IPS-11a (cell line): ENCODE measurements around the gene CPA3.

ENCODE experiments used
- H3K4me3 ChIP-seq: one replicate; pipeline ENCODE4 v1.5.1; 2013; ENCODE audit warnings: low read depth, low read length, control low read depth

CPA3 gene

DNA sequence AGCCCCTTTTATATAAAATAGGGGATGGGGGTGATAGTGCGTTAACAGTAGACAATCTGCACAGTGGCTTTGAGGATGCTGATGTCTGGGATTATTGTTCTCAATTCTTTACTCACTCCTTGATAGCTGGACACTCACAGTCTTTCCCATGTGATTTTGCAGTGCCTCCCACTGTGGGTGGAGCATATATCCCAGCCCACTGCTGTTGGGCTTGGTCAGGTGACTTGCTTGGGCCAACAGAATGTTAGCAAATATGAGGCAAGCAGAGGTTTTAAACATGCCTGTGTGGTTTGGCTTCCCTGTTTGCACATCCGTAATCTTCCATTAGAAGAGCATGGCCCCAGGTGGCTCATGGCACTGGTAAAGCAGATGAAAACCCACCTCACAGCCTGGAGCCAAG lies 46.5 kb downstream of the CPA3 start:
- H3K4me3 ChIP-seq: no peak overlapping the region

DNA sequence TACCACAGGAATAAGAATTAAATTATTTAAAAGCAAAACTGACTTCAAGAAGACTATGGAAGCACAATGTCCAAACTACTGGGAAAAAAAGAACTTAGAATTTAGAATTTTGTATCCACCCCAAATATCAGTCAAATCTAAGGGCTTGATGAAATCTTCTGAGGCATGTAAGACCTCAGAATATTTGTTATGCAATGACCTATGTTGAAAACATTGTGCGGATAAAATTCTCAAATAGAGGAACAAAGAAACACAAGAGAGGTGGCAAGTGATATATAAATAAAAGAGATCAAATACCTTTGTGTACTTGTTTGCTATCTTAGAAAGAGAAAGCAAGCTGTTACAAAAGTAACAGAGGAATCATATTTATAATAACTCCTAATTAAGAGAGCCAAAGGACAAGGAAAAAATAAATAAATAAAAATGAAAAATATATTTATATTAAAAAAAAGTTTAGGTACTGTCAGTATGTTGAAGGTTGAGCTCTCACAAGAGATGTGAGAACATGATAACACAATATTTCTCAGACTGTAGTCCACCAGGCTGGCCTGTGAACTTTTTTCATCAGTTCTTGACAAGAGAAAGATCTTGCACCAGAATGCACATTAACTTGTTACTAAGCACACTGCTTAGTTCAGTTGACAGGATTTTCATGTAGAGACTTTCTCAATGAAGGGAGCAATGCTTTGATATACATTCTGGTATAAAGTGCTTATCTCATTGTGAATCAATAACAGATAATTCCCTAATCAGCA lies 50.0 kb downstream of the CPA3 start:
- no peak overlapping the region for H3K4me3 ChIP-seq

DNA sequence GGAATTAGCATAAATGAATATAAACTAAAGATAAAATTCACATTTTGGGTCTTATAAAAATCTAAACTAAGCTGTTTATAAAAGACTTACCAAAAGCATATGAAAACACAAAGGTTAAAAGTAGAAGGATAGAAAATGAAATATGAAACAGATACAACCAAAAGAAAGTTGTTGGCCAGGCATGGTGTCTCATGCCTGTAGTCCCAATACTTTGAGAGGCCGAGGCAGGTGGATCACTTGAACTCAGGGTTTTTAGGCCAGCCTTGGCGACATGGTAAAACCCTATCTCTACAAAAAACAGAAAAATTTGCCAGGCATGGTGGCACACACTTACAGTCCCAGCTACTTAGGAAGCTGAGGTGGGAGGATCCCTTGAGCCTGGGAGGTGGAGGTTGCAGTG lies 51.0 kb downstream of the CPA3 start:
- no peak overlapping the region for H3K4me3 ChIP-seq

DNA sequence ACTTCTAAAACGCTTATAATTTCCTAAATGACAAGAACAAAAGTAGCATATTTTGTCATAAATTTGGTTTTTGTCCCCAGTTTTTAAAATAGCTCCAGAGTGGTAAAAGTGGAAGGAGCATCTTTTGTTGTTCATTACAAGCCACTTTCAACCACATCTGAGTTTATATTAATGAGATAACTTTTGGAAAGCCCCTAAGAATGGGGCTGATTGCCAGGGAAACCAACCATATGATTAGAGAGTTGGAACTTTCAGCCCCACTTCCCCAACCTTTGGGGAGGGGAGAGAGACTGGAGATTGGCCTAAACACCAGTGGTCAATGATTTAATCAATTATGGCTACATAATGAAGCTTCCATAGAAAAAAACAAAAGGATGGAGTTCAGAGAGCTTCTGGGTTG lies 57.4 kb downstream of the CPA3 start:
- no peak overlapping the region for H3K4me3 ChIP-seq

DNA sequence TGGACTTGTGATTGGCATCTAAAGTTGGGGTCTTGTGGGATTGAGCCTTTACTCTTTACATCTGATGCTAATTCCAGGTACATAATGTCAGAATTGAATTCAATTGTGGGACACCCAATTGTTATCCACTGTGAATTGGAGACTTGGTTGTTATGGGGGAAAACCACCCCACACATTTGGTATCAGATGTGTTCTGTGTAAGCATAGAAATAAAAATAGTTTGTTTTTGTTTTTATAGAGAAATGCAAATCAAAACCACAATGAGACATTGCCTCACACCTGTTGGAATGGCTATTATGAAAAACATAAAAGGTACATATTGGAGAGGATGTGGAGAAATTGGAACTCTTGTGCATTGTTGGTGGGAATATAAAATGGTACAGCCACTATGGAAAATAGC lies 58.5 kb downstream of the CPA3 start:
- no peak overlapping the region for H3K4me3 ChIP-seq

DNA sequence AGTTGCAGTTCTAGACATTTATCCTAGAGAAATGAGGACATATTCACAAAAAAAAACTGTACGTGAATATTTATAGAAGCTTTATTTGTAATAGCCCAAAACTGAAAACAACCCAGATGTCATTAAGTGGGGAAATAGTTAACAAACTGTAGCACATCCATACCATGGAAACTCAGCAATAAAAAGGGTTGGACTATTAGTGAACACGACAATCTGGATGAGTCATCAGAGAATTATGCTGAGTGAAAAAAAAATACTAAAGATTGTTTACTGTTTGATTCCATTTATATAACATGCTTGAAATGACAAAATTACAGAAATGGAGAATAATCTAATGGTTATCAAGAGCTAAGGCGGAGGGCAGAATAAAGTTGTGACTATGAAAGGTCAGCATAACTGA lies 59.5 kb downstream of the CPA3 start:
- H3K4me3 ChIP-seq: no peak overlapping the region

DNA sequence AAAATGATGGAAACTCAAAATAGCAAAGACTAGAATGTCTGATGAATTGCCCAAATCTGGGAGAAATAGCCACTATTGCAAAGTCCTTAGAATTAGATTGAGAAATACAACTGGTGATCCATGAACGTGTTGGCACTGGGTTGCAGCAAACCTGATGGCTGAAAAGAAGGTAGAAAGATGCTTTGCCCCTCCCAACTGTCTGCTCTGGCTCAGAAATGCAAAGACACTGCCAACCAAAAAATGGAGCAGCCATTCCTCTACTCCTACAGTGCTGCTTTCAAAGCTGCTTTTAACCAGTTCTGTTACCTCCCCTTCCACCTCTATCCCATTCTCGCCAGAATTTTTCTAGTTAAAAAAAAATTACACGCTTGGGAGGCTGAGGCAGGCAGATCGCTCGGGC lies 60.7 kb downstream of the CPA3 start:
- no peak overlapping the region for H3K4me3 ChIP-seq

DNA sequence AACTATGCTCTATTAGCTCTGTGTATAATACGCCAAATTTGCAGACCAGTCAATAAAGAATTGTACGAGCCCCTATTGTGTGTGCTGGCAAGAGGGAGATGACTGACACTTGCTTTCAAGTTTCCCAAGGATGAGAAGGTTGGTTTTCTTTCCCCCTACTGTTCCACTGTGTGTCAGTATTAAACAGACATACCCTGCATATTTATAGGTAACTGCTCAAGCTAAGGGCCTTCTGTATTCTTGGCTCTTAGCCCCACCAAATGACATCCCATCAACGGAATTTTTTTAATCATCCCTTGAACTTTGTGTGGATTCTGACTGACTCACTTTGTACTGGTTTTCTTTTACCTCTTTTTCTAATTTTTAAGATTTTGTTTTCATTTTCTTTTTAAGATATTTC lies 65.7 kb downstream of the CPA3 start:
- H3K4me3 ChIP-seq: no peak overlapping the region

DNA sequence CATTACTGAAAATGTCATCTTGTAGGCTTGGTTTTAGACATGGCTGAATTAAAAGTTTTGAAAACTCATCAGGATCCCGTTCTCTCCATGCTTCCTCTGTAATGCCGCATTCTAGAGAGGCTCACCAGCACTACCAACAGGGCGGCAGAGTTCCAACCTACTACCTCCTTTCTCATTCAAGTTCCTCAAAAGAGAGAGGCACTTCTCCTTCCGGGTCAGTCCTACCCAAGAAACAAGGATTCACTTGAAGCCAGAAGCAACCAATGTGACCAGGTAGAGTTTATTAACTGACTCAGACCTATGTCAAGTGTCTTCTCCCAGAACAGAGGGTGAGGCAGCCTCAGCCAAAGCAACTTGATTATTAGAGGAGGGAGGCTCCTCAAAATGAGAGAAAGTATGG lies 66.5 kb downstream of the CPA3 start:
- no peak overlapping the region for H3K4me3 ChIP-seq

DNA sequence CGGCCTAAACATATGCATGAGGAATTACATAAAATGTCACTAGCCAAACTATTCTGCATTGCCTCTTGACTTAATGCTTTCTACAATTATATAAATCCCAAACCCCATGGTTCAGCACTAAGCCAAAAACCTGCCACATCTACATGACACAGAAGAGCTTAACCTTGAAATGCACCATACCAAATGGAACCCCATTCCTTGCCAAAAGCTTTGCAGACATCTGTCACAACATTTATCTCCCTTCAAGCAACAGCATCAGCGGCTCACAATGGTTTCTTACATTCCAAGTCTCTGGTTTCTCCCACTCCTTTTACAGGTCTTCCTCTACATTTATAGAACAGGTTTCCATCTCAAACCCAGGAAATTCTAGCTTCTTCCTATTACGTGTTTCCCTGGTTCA lies 67.9 kb downstream of the CPA3 start:
- H3K4me3 ChIP-seq: no peak overlapping the region

DNA sequence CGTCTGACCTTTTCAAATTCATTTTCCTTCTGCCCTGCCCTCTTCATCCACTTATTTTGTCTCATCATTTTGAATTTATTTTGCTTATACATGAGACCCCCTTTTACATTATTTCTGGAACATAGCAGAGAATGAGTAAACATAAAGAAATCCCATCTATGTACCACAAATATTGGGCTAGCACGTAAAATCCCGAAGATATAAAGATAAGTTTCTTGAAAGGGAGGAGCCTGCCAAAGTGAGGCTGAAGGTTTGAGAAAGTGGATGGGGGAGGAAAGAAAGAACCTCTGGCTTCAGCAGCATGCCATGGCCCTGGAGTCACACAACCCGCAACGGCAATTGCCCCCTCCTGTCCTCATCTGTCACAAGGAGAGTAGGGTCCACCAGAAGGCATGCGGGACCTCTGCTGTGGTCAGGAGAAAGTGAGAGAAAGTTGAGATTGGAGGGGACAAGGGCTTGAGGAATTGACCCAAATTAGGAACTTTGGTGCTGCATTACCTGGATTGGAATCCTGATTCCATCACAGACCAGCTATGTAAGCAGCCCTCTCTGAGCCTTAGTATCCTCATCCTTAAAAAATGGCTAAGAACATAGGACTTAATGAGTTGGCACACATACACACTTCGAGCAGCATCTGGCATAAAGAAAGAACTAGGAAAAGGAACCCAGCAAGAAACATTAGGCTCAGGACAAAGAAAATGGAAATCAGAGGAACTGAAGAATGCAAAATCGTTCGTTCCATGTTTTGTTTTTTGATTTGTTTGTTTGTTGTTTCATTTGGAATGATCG lies 72.6 kb downstream of the CPA3 start:
- H3K4me3 ChIP-seq: no peak overlapping the region

DNA sequence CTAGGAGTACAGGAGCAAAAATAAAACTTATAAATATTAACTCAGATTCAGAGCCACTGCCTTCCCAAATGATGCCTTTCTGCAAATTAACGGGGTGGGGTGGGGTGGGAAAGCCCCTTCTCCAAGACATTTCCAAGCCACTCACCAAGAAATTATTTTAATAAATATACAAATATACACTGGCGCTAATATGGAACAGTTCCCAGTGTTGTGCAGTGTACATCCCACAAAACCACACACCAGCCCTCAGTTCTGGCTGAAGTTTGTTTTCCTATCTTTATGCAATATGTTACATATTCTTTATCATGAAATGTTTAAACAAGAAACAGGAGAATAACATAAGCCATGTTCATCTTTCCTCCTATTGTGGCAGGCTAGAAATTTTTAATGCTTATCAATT lies 73.2 kb downstream of the CPA3 start:
- H3K4me3 ChIP-seq: no peak overlapping the region

DNA sequence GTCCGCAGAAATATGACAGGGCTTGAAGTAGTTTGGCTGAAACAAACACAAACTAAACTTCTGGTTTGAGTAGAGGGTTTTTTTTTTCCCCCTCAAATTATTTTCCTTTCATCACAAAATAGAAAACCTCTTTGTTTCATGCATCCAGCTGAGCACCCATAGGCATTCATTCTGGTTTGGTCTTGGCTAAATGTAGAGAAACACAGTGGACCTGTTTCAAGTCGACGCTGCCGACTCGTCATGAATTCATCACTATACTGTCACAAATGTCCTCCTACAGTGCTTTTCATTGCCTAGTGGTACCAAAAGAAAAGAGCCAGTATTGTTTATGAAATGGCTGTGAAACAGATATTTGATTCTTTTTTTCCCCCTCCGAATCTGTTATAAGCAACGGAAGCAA lies 73.8 kb downstream of the CPA3 start:
- H3K4me3 ChIP-seq: no peak overlapping the region

DNA sequence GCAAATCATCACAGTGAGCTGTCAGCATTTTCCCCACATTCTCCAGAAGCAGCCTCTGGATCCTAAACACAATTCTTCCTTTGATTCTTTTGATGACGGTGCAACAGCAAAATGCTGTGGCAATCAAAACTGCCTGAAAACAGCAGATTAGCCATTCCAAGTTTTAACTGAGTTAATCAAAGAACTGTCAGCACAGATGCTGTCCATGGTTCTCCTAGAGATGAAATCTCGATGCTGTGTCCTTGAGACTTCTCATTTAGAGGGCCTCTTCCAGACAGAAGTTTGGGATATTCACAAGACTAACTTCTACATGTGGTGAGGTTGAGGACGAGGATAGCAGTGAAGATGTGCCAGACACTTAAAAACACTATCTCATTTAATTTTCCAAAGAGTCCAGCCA lies 75.9 kb downstream of the CPA3 start:
- H3K4me3 ChIP-seq: no peak overlapping the region

DNA sequence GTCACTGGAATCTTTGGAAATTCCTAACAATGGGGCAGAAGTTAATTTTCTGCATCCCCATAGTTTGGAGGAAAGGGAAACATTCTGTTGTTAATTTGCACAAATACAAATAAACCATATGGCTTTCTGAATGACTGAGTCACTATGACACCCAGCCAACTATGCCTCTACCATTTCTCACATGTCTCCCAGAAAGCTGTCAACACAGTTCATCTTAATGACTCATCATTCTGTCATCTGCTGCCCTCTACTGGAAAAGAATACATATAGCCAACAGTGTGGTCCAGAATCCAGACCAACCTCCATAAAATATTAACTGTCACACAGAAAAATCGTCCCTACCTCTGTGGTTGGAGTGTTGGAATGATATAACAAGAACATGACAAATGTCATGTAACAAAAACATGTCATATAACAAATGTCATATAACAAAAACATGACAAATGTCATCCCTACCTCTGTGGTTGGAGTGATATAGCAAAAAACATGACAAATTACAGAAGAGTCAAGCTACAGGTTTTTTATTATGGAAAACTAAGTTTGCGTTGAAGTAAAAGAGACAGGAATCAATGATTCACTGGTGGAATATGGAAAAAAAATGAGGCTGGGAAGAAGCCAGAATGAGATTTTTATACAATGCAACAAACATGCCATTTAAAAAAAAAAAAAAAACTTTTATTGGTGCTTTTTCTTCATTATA lies 78.6 kb downstream of the CPA3 start:
- no peak overlapping the region for H3K4me3 ChIP-seq

DNA sequence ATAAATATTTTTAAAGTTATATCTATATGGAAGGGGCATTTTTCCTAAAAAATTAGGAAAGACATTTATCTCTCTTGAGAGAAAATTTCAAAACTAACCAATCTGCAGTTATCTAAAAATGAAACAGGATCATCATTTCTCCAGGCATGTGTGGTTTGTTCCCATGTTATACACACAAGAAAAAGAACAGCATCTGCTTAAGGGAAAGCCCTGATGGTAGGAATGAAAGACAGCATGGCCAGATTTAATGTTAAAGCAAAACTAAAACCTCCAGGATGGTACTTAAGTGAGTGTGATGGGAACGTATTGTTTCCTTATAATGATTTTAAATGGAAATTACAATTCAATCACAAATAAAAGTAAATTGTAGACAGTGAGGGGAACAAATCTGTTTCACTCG lies 80.0 kb downstream of the CPA3 start:
- no peak overlapping the region for H3K4me3 ChIP-seq
